ENCODE data around the gene CDH4.

DNA sequence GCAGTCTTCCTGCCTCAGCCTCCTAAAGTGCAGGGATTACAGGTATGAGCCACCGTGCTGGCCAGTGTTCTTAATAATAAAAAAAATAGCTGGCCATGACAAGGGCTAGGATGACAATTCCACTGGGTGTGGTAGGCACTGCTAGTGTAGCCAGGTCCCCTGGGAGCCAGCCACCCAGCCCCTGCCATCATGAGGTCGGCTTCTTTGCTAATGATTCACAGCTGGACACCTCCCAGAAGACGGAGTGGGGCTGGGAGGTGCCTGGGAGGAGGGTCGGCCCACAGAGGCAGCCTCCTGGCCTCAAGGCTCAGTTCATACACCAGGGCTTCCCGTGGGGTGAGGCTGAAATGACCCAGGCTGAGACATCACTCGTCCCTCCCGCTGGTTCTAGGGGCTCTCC, 583.2 kb downstream of the CDH4 start:
- TF ChIP-seq, protein P1, sequence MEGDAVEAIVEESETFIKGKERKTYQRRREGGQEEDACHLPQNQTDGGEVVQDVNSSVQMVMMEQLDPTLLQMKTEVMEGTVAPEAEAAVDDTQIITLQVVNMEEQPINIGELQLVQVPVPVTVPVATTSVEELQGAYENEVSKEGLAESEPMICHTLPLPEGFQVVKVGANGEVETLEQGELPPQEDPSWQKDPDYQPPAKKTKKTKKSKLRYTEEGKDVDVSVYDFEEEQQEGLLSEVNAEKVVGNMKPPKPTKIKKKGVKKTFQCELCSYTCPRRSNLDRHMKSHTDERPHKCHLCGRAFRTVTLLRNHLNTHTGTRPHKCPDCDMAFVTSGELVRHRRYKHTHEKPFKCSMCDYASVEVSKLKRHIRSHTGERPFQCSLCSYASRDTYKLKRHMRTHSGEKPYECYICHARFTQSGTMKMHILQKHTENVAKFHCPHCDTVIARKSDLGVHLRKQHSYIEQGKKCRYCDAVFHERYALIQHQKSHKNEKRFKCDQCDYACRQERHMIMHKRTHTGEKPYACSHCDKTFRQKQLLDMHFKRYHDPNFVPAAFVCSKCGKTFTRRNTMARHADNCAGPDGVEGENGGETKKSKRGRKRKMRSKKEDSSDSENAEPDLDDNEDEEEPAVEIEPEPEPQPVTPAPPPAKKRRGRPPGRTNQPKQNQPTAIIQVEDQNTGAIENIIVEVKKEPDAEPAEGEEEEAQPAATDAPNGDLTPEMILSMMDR (IDR thresholded peaks at IDR 0.05) = no peak
- TF ChIP-seq POLR2A (IDR thresholded peaks at IDR 0.05) = no peak
